B cell (primary cell): ENCODE measurements around the gene RAD51B. TPM values are rescaled to one million over a fixed set of nuclear protein-coding genes. Genes with fewer than 3 reads are reported as not detected.

Source experiments
- ATAC-seq: fragments of 200-7000 bp; cut with Tn5 transposase; one replicate; pipeline ENCODE4 v1.10.0; 2021; ENCODE audit warnings: low read depth, mild to moderate bottlenecking, moderate number of reproducible peaks, moderate library complexity
- CTCF ChIA-PET: fragments of 350-600 bp; sonication (Branson Sonifier 250); formaldehyde crosslinking; loops from one replicate; lab custom pipeline; 2021; ENCODE audit warnings: antibody characterized with exemption, inconsistent platforms; lab: Charles Lee
- POLR2A ChIA-PET: fragments of 350-600 bp; sonication (Branson Sonifier 250); formaldehyde crosslinking; loops from one replicate; lab custom pipeline; 2021; ENCODE audit warnings: antibody characterized with exemption; lab: Charles Lee
- DNase-seq: peaks from one replicate; pipeline ENCODE4 v3.0.0; 2013
- H2AFZ ChIP-seq: 2 replicates; pipeline ENCODE4 v1.6.1; 2012; ENCODE audit warnings: mild to moderate bottlenecking, low read depth, low read length; ENCODE audit not compliant: insufficient read depth, poor library complexity, severe bottlenecking
- H3K27ac ChIP-seq, 2 donors: 1 replicate in 1 of 2; 2 replicates in 1 of 2; pipeline ENCODE4 v1.5.1; 2012 to 2013; ENCODE audit warnings: low read length in 2 of 2, mild to moderate bottlenecking in 2 of 2, moderate library complexity in 1 of 2
- H3K27me3 ChIP-seq, 4 experiments: fragments of 200-600 bp in 1 of 4; sonication (generic) in 1 of 4; replicated peaks in 1 of 4; 1 replicate in 2 of 4; 2 replicates in 2 of 4; pipeline versions ENCODE4 v1.6.1 to v1.7.0; 2013 to 2016; ENCODE audit warnings: low read length in 3 of 4, mild to moderate bottlenecking in 2 of 4, mixed read lengths in 1 of 4, moderate library complexity in 1 of 4; ENCODE audit not compliant: insufficient read depth in 4 of 4, control insufficient read depth in 3 of 4; ENCODE audit errors: control extremely low read depth in 1 of 4
- H3K36me3 ChIP-seq, 2 experiments: replicated peaks in 1 of 2; 1 replicate in 1 of 2; 2 replicates in 1 of 2; pipeline versions ENCODE4 v1.6.1 to v1.7.1; 2013; ENCODE audit warnings: low read length in 1 of 2; ENCODE audit not compliant: insufficient read depth in 2 of 2, control insufficient read depth in 1 of 2; ENCODE audit errors: control extremely low read depth in 1 of 2, extremely low read depth in 1 of 2
- H3K4me1 ChIP-seq, 2 donors: fragments of 200-600 bp in 1 of 2; sonication (generic) in 1 of 2; 1 replicate in 1 of 2; 2 replicates in 1 of 2; pipeline versions ENCODE4 v1.5.1 to v1.6.1; 2013 to 2017; ENCODE audit warnings: low read length in 2 of 2; ENCODE audit not compliant: control insufficient read depth in 2 of 2, insufficient read depth in 2 of 2
- H3K4me2 ChIP-seq: replicated peaks from 2 replicates; pipeline ENCODE3; 2012; ENCODE audit warnings: mild to moderate bottlenecking, low read depth, low read length; ENCODE audit not compliant: poor library complexity, severe bottlenecking
- H3K4me3 ChIP-seq, 5 experiments: fragments of 200-600 bp in 1 of 5; sonication (generic) in 1 of 5; 1 replicate in 3 of 5; 2 replicates in 2 of 5; pipeline versions ENCODE4 v1.5.1 to v1.7.0; 2011 to 2016; ENCODE audit warnings: low read length in 4 of 5, mild to moderate bottlenecking in 4 of 5, low read depth in 2 of 5, control low read depth in 1 of 5, moderate library complexity in 1 of 5; ENCODE audit not compliant: insufficient read depth in 1 of 5; ENCODE audit errors: control extremely low read depth in 1 of 5, extremely low read depth in 1 of 5
- H3K79me2 ChIP-seq: fragments of 200-600 bp; sonication (generic); one replicate; pipeline ENCODE4 v1.6.0; 2016; ENCODE audit warnings: low read length; ENCODE audit not compliant: control insufficient read depth, insufficient read depth
- H3K9ac ChIP-seq: fragments of 200-600 bp; sonication (generic); 2 replicates; pipeline ENCODE4 v1.6.1; 2017; ENCODE audit warnings: mild to moderate bottlenecking, low read length, moderate library complexity
- H3K9me3 ChIP-seq, 3 donors: one replicate each; pipeline versions ENCODE4 v1.6.1 to v1.7.1; 2013; ENCODE audit warnings: low read length in 2 of 3; ENCODE audit not compliant: control insufficient read depth in 2 of 3, insufficient read depth in 1 of 3; ENCODE audit errors: control extremely low read depth in 1 of 3
- H4K20me1 ChIP-seq: 2 replicates; pipeline ENCODE4 v1.6.0; 2012; ENCODE audit warnings: mild to moderate bottlenecking, low read length; ENCODE audit not compliant: insufficient read depth, control insufficient read depth, poor library complexity, severe bottlenecking
- H3K27ac Mint-ChIP-seq: one replicate; pipeline ENCODE4 v1.8.0; 2021; ENCODE audit warnings: mixed read lengths
- H3K27me3 Mint-ChIP-seq: one replicate; pipeline ENCODE4 v1.8.0; 2021; ENCODE audit warnings: mixed read lengths
- H3K4me1 Mint-ChIP-seq: one replicate; pipeline ENCODE4 v1.8.0; 2021; ENCODE audit warnings: mixed read lengths
- H3K4me3 Mint-ChIP-seq: one replicate; pipeline ENCODE4 v1.8.0; 2021; ENCODE audit warnings: mixed read lengths
- H3K9me3 Mint-ChIP-seq: one replicate; pipeline ENCODE4 v1.8.0; 2022; ENCODE audit warnings: mixed read lengths; ENCODE audit not compliant: insufficient read depth
- CTCF ChIP-seq: fragments of 200-600 bp; IDR thresholded peaks from one replicate; pipeline ENCODE4 v1.8.0; 2022; ENCODE audit warnings: antibody characterized with exemption, mild to moderate bottlenecking
- EZH2 ChIP-seq: IDR thresholded peaks from 2 replicates; pipeline ENCODE4 v1.6.1; 2012; ENCODE audit warnings: borderline replicate concordance, low read depth, mild to moderate bottlenecking, moderate library complexity, low read length; ENCODE audit not compliant: insufficient read depth, poor library complexity, severe bottlenecking
- WGBS: methylation state at CpG from one replicate; pipeline ENCODE4 v1.1.5; 2013; ENCODE audit warnings: missing lambda C conversion rate; ENCODE audit not compliant: insufficient coverage; 5-methylcytosine and 5-hydroxymethylcytosine counted together
- intact Hi-C: fragments of 100-400 bp; cut with micrococcal nuclease; formaldehyde crosslinking; loops from one replicate; pipeline ENCODE4 v1.10.0; 2022
- polyA plus RNA-seq: library from polyadenylated mRNA; depleted of rRNA; stranded (reverse); fragments of >200 nt; gene quantifications from 2 replicates; pipeline ENCODE4 v1.2.3, GENCODE V29; 2012
- total RNA-seq, 2 donors: library from RNA; stranded (reverse); fragments of 120-200 nt in 1 of 2; gene quantifications; 1 replicate in 1 of 2; 2 replicates in 1 of 2; pipeline versions ENCODE4 v1.2.3 to v1.2.4, GENCODE V29; 2013 to 2022

Gene RAD51B
- total and polyA plus RNA-seq, 2 donors (not counting 1 experiment from before 2014, with no cell fraction given) = 6.5 to 60.6 TPM

DNA sequence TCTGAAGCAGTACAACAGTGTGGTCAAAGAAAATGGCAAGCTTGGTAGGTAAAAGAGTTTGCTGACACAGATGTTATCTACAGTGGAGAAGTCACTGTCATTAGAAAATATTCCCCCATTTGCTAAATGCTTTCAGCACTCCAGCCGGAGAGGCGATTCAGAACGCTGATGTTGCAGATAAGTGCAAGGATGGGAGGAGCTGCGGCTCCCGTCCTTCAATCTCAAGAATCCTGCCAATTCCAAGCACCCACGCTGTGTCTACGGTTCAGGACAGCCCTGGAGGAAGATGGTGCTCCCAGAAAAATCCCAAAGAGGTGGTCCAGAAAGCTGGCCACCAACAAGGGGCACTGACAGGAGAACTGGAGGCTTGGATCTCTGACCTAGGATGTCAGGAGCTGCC lies 894.2 kb downstream of the RAD51B start:
- H3K4me3 ChIP-seq = no peak overlapping the region
- ATAC-seq (no peak), DNase-seq (no peak)
- intact Hi-C loops = no loop called here
- POLR2A ChIA-PET = no interaction called here
- no peaks in the 10 kb centered on the region for H3K27me3 Mint-ChIP-seq
- peaks cover 5% of the 10 kb centered on the region for H3K4me1 Mint-ChIP-seq
- no peak overlapping the region for H3K27ac ChIP-seq
- H3K79me2 ChIP-seq = no peaks in the 10 kb centered on the region
- no peak overlapping the region for H3K27ac Mint-ChIP-seq
- no peaks in the 10 kb centered on the region for H4K20me1 ChIP-seq
- H3K4me3 Mint-ChIP-seq = no peak overlapping the region
- H3K27me3 ChIP-seq = no peaks in the 10 kb centered on the region
- CTCF ChIA-PET = no interaction called here
- H3K9me3 ChIP-seq = no peaks in the 10 kb centered on the region
- H3K36me3 ChIP-seq = no peaks in the 10 kb centered on the region
- peaks cover 0 to 3% of the 10 kb centered on the region in 2 donors for H3K4me1 ChIP-seq
- H3K4me2 ChIP-seq = no peak overlapping the region
- TF ChIP-seq EZH2 = no peak
- no peak for TF ChIP-seq CTCF
- WGBS = 88% methylated on average over 5 of the region's 7 CpGs
- H2AFZ ChIP-seq = no peak overlapping the region
- H3K9ac ChIP-seq = no peak overlapping the region
- no peaks in the 10 kb centered on the region for H3K9me3 Mint-ChIP-seq

DNA sequence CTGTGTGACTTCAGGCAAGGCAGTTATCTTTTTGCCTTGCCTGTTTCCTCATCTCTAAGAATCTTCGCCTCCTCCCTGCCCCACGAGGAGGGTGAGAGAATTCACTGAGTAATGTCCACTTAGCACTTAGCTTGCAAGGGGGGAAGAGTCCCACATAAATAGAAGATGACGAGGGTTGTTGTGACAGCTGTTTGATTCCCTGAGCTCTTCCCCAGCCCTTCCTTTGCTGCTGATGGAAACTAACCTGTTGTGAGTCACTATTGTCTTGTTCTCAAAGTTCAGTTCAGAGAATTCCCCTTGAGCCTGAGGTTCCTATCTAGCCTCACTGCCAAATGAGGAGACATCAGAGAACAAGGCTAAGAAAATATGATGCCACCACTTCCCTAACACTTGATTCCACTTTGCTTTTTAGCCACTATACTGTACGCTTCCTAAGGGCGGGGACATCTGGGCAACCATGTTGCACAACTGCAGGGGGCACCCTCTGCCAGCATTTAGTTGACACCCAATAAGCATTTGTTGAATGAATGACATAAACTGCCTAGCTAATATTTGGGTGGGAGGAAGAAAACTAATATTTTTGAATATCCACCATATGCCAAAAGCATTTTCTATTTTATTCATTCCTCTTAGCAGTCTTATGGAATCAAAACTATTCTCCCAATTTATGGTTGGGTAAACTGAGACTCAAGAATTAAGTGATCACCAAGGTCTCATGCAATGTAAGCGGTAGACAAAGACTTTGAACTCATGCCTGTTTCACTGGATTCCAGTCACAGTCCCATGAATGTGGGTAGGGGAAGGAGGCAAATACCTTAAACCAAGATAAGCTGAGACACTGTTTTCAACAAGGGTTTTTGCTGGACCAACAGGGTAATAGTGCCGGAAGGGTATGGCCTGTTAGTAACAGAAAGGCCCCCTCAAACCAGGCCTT lies 895.7 kb downstream of the RAD51B start:
- Histone ChIP-seq H3K4me2 (no peak overlapping the region), H3K9ac (no peak overlapping the region), H3K27me3 (no peaks in the 10 kb centered on the region), H3K9me3 (no peaks in the 10 kb centered on the region), H3K4me3 (no peak overlapping the region), H3K4me1 (peaks cover 0 to 3% of the 10 kb centered on the region in 2 donors), H3K27ac (no peak overlapping the region), H4K20me1 (no peaks in the 10 kb centered on the region), H2AFZ (no peak overlapping the region), H3K36me3 (no peaks in the 10 kb centered on the region), H3K79me2 (no peaks in the 10 kb centered on the region)
- ChIA-PET CTCF (interaction anchor here (1.2 kb wide), 1 partner anchor 73 kb away, joined by 4 read pairs; no protein-coding TSS in a partner anchor), POLR2A (no interaction called here)
- no peak for ATAC-seq
- peaks cover 14% of the 10 kb centered on the region for H3K4me1 Mint-ChIP-seq
- no peak for TF ChIP-seq CTCF
- no peak for TF ChIP-seq EZH2
- intact Hi-C loops = no loop called here
- no peak for DNase-seq
- 100% methylated on average over 2 of the region's 7 CpGs for WGBS
- H3K27ac Mint-ChIP-seq = peak overlapping the region; percentile 42
- no peaks in the 10 kb centered on the region for H3K27me3 Mint-ChIP-seq
- peaks cover 4% of the 10 kb centered on the region for H3K9me3 Mint-ChIP-seq
- H3K4me3 Mint-ChIP-seq = no peak overlapping the region
